Ascending aorta (tissue), 2 donors: ENCODE results near the gene PRRC2A. TPM values are rescaled to one million over a fixed set of nuclear protein-coding genes. Genes with fewer than 3 reads are reported as not detected.
A peak's percentile ranks its signal among the peaks of the same experiment; 100 is the strongest.

Experiments used
- DNase-seq, 2 donors: peaks; one replicate each; pipeline ENCODE4 v3.0.0-alpha.2; 2019; ENCODE audit warnings: low spot score in 2 of 2
- H3K27ac ChIP-seq, 2 donors: fragments of 200-600 bp; sonication (generic); one replicate each; pipeline ENCODE4 v1.5.1; 2016 to 2017; ENCODE audit warnings: mild to moderate bottlenecking in 1 of 2
- H3K27me3 ChIP-seq: fragments of 200-600 bp; sonication (generic); one replicate; pipeline ENCODE4 v1.5.1; 2017
- H3K36me3 ChIP-seq, 2 donors: fragments of 200-600 bp; sonication (generic); one replicate each; pipeline ENCODE4 v1.5.1; 2016
- H3K4me1 ChIP-seq, 2 donors: fragments of 200-600 bp; sonication (generic); one replicate each; pipeline ENCODE4 v1.5.1; 2016 to 2017; ENCODE audit warnings: mild to moderate bottlenecking in 1 of 2
- H3K4me3 ChIP-seq, 2 donors: fragments of 200-600 bp; sonication (generic); one replicate each; pipeline ENCODE4 v1.5.1; 2016 to 2017; ENCODE audit warnings: mild to moderate bottlenecking in 1 of 2
- H3K9me3 ChIP-seq, 2 donors: fragments of 200-600 bp; sonication (generic); one replicate each; pipeline ENCODE4 v1.5.1; 2016
- intact Hi-C: fragments of 100-400 bp; cut with DNase I; formaldehyde crosslinking; loops from one replicate; pipeline ENCODE4 v1.15.1; 2023
- total RNA-seq: library from RNA; depleted of rRNA; stranded (reverse); fragments of >200 nt; gene quantifications from one replicate; pipeline ENCODE4 v1.1.0, GENCODE V29; 2016
- TF ChIP-seq, protein P1 (sequence below), 3 experiments: fragments of 200-600 bp in 2 of 3; fragments of 450-650 bp in 1 of 3; sonication (generic) in 2 of 3; IDR thresholded peaks; one replicate each; pipeline ENCODE4 v1.5.1; 2016 to 2019; ENCODE audit warnings: antibody characterized with exemption in 3 of 3, mild to moderate bottlenecking in 1 of 3, moderate library complexity in 1 of 3

The PRRC2A gene
- total RNA-seq, 1 donor from 2014 or later: 171 TPM

GRCh38 chr6:31579119-31579505, 41.4 kb upstream of the PRRC2A start:
- H3K4me3 ChIP-seq: no peak overlapping the region
- no peaks in the 10 kb centered on the region for H3K27me3 ChIP-seq
- no peak for DNase-seq
- intact Hi-C loops: no loop called here
- peaks cover 0 to 12% of the 10 kb centered on the region in 2 donors for H3K4me1 ChIP-seq
- TF ChIP-seq, protein P1, sequence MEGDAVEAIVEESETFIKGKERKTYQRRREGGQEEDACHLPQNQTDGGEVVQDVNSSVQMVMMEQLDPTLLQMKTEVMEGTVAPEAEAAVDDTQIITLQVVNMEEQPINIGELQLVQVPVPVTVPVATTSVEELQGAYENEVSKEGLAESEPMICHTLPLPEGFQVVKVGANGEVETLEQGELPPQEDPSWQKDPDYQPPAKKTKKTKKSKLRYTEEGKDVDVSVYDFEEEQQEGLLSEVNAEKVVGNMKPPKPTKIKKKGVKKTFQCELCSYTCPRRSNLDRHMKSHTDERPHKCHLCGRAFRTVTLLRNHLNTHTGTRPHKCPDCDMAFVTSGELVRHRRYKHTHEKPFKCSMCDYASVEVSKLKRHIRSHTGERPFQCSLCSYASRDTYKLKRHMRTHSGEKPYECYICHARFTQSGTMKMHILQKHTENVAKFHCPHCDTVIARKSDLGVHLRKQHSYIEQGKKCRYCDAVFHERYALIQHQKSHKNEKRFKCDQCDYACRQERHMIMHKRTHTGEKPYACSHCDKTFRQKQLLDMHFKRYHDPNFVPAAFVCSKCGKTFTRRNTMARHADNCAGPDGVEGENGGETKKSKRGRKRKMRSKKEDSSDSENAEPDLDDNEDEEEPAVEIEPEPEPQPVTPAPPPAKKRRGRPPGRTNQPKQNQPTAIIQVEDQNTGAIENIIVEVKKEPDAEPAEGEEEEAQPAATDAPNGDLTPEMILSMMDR (IDR thresholded peaks at IDR 0.05): no peak
- no peaks in the 10 kb centered on the region for H3K36me3 ChIP-seq
- no peak overlapping the region for H3K27ac ChIP-seq
- no peaks in the 10 kb centered on the region for H3K9me3 ChIP-seq

DNA sequence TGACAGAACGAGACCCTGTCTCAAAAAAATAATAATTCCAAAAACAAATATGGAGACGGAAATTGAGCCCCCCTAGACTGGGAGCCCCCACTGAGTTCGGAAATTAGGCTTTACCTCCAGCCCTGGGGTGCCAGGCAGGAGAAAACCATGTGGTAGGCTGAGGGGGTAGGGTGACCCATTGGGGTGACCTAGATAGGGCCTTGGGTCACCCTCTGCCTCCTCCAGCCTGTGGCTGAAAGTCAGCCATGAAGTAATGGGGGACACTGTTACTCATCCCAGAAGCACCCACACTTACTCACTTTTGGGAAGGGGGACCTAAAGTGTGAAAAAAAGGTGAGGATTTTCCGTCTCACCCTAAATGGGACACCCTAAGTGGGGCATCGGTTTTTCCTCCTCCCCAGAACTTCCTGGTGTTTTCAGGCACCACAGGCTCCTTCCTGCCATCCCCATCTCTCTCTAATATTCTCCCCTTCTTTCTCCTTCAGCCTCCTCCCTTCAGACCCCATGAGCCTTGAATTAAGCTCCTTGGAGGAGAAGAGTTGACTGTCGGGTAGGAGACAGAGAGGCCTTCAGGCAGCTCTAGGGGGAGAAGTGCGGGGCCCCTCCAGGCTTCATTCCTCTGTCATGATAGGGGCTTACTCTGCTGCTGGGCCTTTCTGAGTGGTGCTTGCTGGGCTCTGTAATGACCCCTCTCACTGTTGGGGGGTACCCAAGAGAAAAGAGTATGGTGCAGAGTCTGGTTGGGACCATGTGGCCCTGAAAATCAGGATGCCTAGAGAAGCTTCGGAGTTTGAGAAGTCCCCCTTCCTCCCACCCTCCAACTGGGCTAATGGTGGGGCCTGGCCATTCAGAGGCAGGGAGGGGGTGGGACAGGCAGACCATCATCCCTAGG, 40.7 kb upstream of the PRRC2A start:
- Histone ChIP-seq H3K4me3 (no peak overlapping the region), H3K9me3 (no peaks in the 10 kb centered on the region), H3K27me3 (no peaks in the 10 kb centered on the region), H3K4me1 (peaks cover 0 to 12% of the 10 kb centered on the region in 2 donors), H3K27ac (no peak overlapping the region), H3K36me3 (no peaks in the 10 kb centered on the region)
- no peak for DNase-seq
- TF ChIP-seq, protein P1 (IDR thresholded peaks at IDR 0.05): no peak
- intact Hi-C loops: loop anchor here (1.0 to 2.0 kb wide), 2 partner anchors 19 to 41 kb away; partner anchors contain the start of gene PRRC2A

DNA sequence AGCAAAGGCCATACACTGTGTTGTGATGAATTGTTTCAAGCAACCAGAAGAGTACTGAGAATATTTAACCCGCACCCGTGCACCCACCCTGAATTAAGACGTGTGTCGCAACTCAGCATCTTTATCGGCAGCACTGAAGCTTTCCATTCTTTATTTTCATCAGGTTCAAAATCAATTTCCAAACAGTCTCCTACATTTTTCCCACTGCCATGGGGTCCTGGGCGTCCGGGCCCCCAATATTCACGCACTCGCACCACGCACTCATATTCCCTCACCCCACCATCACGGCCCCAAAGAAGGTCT, 40.1 kb upstream of the PRRC2A start:
- TF ChIP-seq, protein P1 (IDR thresholded peaks at IDR 0.05): no peak
- Histone ChIP-seq H3K9me3 (no peaks in the 10 kb centered on the region), H3K27me3 (no peaks in the 10 kb centered on the region), H3K27ac (peak overlapping the region; percentile 58 to 75), H3K4me1 (peaks cover 0 to 12% of the 10 kb centered on the region in 2 donors), H3K36me3 (no peaks in the 10 kb centered on the region), H3K4me3 (peak overlapping the region; percentile 69 to 86)
- intact Hi-C loops: loop anchor here (1.0 to 2.0 kb wide), 2 partner anchors 18 to 40 kb away; partner anchors contain the start of gene PRRC2A
- DNase-seq: no peak

- intact Hi-C loops: loop anchor here (1.0 to 2.0 kb wide), 3 partner anchors 17 to 40 kb away; partner anchors contain the start of genes ATP6V1G2 and PRRC2A
- DNase-seq: peak in 1 of 2 donors; percentile 93
- H3K27ac ChIP-seq: peak overlapping the region; percentile 58 to 75
- peaks cover 0 to 12% of the 10 kb centered on the region in 2 donors for H3K4me1 ChIP-seq
- TF ChIP-seq, protein P1 (IDR thresholded peaks at IDR 0.05): peak; percentile 96 to 99 (median 96)
- no peaks in the 10 kb centered on the region for H3K27me3 ChIP-seq
- H3K36me3 ChIP-seq: no peaks in the 10 kb centered on the region
- no peaks in the 10 kb centered on the region for H3K9me3 ChIP-seq
- peak overlapping the region; percentile 69 to 86 for H3K4me3 ChIP-seq
Observed at GRCh38 chr6:31580807-31581433, 39.6 kb upstream of the PRRC2A start.

- H3K4me3 ChIP-seq: peak overlapping the region; percentile 69 to 86
- H3K9me3 ChIP-seq: no peaks in the 10 kb centered on the region
- intact Hi-C loops: loop anchor here (1.0 to 2.0 kb wide), 2 partner anchors 35 to 39 kb away; partner anchors contain the start of genes ATP6V1G2 and PRRC2A
- no peak for DNase-seq
- peaks cover 0 to 12% of the 10 kb centered on the region in 2 donors for H3K4me1 ChIP-seq
- H3K36me3 ChIP-seq: no peaks in the 10 kb centered on the region
- TF ChIP-seq, protein P1 (IDR thresholded peaks at IDR 0.05): no peak
- no peaks in the 10 kb centered on the region for H3K27me3 ChIP-seq
- H3K27ac ChIP-seq: peak overlapping the region; percentile 58 to 75
Observed at GRCh38 chr6:31581434-31582229, 38.9 kb upstream of the PRRC2A start.
